ENCODE results near the gene PGBD1.

Gene PGBD1

GRCh38 chr6:28326371-28326948 lies 45.1 kb downstream of the PGBD1 start:
- Histone ChIP-seq H3K4me1 (ENCODE audit: control insufficient read depth, insufficient read depth, low read length) (no peaks in the 10 kb centered on the region), H3K27me3 (ENCODE audit: control insufficient read depth, insufficient read depth, low read length) (no peaks in the 10 kb centered on the region), H3K9ac (ENCODE audit: low read length) (no peak overlapping the region), H3K27ac (ENCODE audit: low read depth, low read length) (no peak overlapping the region), H3K36me3 (ENCODE audit: control insufficient read depth, insufficient read depth, low read length) (peaks cover 25% of the 10 kb centered on the region), H3K4me3 (ENCODE audit: low read length) (no peak overlapping the region)

GRCh38 chr6:28330041-28330440 lies 48.7 kb downstream of the PGBD1 start:
- no peak overlapping the region for H3K4me3 ChIP-seq (ENCODE audit: low read length)
- no peak overlapping the region for H3K9ac ChIP-seq (ENCODE audit: low read length)
- no peak overlapping the region for H3K27ac ChIP-seq (ENCODE audit: low read depth, low read length)
- peaks cover 11% of the 10 kb centered on the region for H3K4me1 ChIP-seq (ENCODE audit: control insufficient read depth, insufficient read depth, low read length)
- peaks cover 18% of the 10 kb centered on the region for H3K36me3 ChIP-seq (ENCODE audit: control insufficient read depth, insufficient read depth, low read length)
- H3K27me3 ChIP-seq (ENCODE audit: control insufficient read depth, insufficient read depth, low read length), result no peaks in the 10 kb centered on the region

GRCh38 chr6:28333047-28333446 lies 51.7 kb downstream of the PGBD1 start:
- H3K4me1 ChIP-seq (ENCODE audit: control insufficient read depth, insufficient read depth, low read length), result peaks cover 15% of the 10 kb centered on the region
- H3K9ac ChIP-seq (ENCODE audit: low read length), result no peak overlapping the region
- H3K36me3 ChIP-seq (ENCODE audit: control insufficient read depth, insufficient read depth, low read length), result no peaks in the 10 kb centered on the region
- H3K27ac ChIP-seq (ENCODE audit: low read depth, low read length), result peak overlapping the region; percentile 100
- H3K4me3 ChIP-seq (ENCODE audit: low read length), result no peak overlapping the region
- H3K27me3 ChIP-seq (ENCODE audit: control insufficient read depth, insufficient read depth, low read length), result no peaks in the 10 kb centered on the region

GRCh38 chr6:28333599-28334018 lies 52.2 kb downstream of the PGBD1 start:
- H3K36me3 ChIP-seq (ENCODE audit: control insufficient read depth, insufficient read depth, low read length), result no peaks in the 10 kb centered on the region
- peak overlapping the region; percentile 100 for H3K27ac ChIP-seq (ENCODE audit: low read depth, low read length)
- H3K27me3 ChIP-seq (ENCODE audit: control insufficient read depth, insufficient read depth, low read length), result no peaks in the 10 kb centered on the region
- H3K4me1 ChIP-seq (ENCODE audit: control insufficient read depth, insufficient read depth, low read length), result peaks cover 15% of the 10 kb centered on the region
- H3K4me3 ChIP-seq (ENCODE audit: low read length), result no peak overlapping the region
- H3K9ac ChIP-seq (ENCODE audit: low read length), result no peak overlapping the region

GRCh38 chr6:28334286-28335039 lies 53.1 kb downstream of the PGBD1 start:
- peak overlapping the region; percentile 94 for H3K4me3 ChIP-seq (ENCODE audit: low read length)
- H3K27me3 ChIP-seq (ENCODE audit: control insufficient read depth, insufficient read depth, low read length), result no peaks in the 10 kb centered on the region
- H3K27ac ChIP-seq (ENCODE audit: low read depth, low read length), result peak overlapping the region; percentile 100
- peaks cover 15% of the 10 kb centered on the region for H3K4me1 ChIP-seq (ENCODE audit: control insufficient read depth, insufficient read depth, low read length)
- no peaks in the 10 kb centered on the region for H3K36me3 ChIP-seq (ENCODE audit: control insufficient read depth, insufficient read depth, low read length)
- no peak overlapping the region for H3K9ac ChIP-seq (ENCODE audit: low read length)

- Histone ChIP-seq H3K9ac (ENCODE audit: low read length) (peak overlapping the region; percentile 79), H3K4me1 (ENCODE audit: control insufficient read depth, insufficient read depth, low read length) (peaks cover 15% of the 10 kb centered on the region), H3K27me3 (ENCODE audit: control insufficient read depth, insufficient read depth, low read length) (no peaks in the 10 kb centered on the region), H3K4me3 (ENCODE audit: low read length) (peak overlapping the region; percentile 94), H3K27ac (ENCODE audit: low read depth, low read length) (peak overlapping the region; percentile 100), H3K36me3 (ENCODE audit: control insufficient read depth, insufficient read depth, low read length) (no peaks in the 10 kb centered on the region)
Observed at GRCh38 chr6:28335040-28335563, 53.7 kb downstream of the PGBD1 start.

GRCh38 chr6:28335564-28336283 lies 54.4 kb downstream of the PGBD1 start, which contains the start of gene ZSCAN31:
Gene ZSCAN31 (minus strand): TSS chr6:28336148. CDS start chr6:28329683, 6,465 bp downstream.
- H3K36me3 ChIP-seq (ENCODE audit: control insufficient read depth, insufficient read depth, low read length), result no peaks in the 10 kb centered on the region

GRCh38 chr6:28336284-28337120 lies 55.1 kb downstream of the PGBD1 start:
- peak overlapping the region; percentile 94 for H3K4me3 ChIP-seq (ENCODE audit: low read length)
- H3K9ac ChIP-seq (ENCODE audit: low read length), result peak overlapping the region; percentile 79
- H3K27me3 ChIP-seq (ENCODE audit: control insufficient read depth, insufficient read depth, low read length), result no peaks in the 10 kb centered on the region
- H3K4me1 ChIP-seq (ENCODE audit: control insufficient read depth, insufficient read depth, low read length), result peaks cover 17% of the 10 kb centered on the region
- H3K36me3 ChIP-seq (ENCODE audit: control insufficient read depth, insufficient read depth, low read length), result no peaks in the 10 kb centered on the region
- H3K27ac ChIP-seq (ENCODE audit: low read depth, low read length), result peak overlapping the region; percentile 100

More at GRCh38 chr6:28335564-28336283, 54.4 kb downstream of the PGBD1 start, which contains the start of gene ZSCAN31:
- Histone ChIP-seq H3K27me3 (ENCODE audit: control insufficient read depth, insufficient read depth, low read length) (no peaks in the 10 kb centered on the region), H3K4me3 (ENCODE audit: low read length) (peak within 1 kb of the TSS; percentile 94), H3K4me1 (ENCODE audit: control insufficient read depth, insufficient read depth, low read length) (peaks cover 15% of the 10 kb centered on the region), H3K9ac (ENCODE audit: low read length) (peak within 1 kb of the TSS; percentile 79), H3K27ac (ENCODE audit: low read depth, low read length) (peak within 1 kb of the TSS; percentile 100)

GRCh38 chr6:28337121-28337520 lies 55.7 kb downstream of the PGBD1 start:
- Histone ChIP-seq H3K9ac (ENCODE audit: low read length) (peak overlapping the region; percentile 79), H3K27me3 (ENCODE audit: control insufficient read depth, insufficient read depth, low read length) (no peaks in the 10 kb centered on the region), H3K27ac (ENCODE audit: low read depth, low read length) (peak overlapping the region; percentile 100), H3K36me3 (ENCODE audit: control insufficient read depth, insufficient read depth, low read length) (no peaks in the 10 kb centered on the region), H3K4me1 (ENCODE audit: control insufficient read depth, insufficient read depth, low read length) (peaks cover 18% of the 10 kb centered on the region), H3K4me3 (ENCODE audit: low read length) (peak overlapping the region; percentile 94)

GRCh38 chr6:28340310-28341095 lies 59.1 kb downstream of the PGBD1 start:
- Histone ChIP-seq H3K9ac (ENCODE audit: low read length) (no peak overlapping the region), H3K27me3 (ENCODE audit: control insufficient read depth, insufficient read depth, low read length) (no peaks in the 10 kb centered on the region), H3K27ac (ENCODE audit: low read depth, low read length) (no peak overlapping the region)

More at GRCh38 chr6:28340310-28341095, 59.1 kb downstream of the PGBD1 start:
- Histone ChIP-seq H3K4me3 (ENCODE audit: low read length) (no peak overlapping the region), H3K36me3 (ENCODE audit: control insufficient read depth, insufficient read depth, low read length) (no peaks in the 10 kb centered on the region), H3K4me1 (ENCODE audit: control insufficient read depth, insufficient read depth, low read length) (peaks cover 5% of the 10 kb centered on the region)

All from rectal smooth muscle tissue (tissue), 1 donor.